Measurements from ENCODE around the gene KLF3. TPM values are rescaled to one million over a fixed set of nuclear protein-coding genes. Genes with fewer than 3 reads are reported as not detected.

The KLF3 gene
- total and polyA plus RNA-seq, 4 donors: 14.7 to 53.6 (median 39.2) TPM

- DNase-seq: no peak
- WGBS, 2 donors: 74 to 79% methylated on average over 6 of the region's 6 CpGs
Observed at GRCh38 chr4:38677441-38677840, 13.4 kb downstream of the KLF3 start.

GRCh38 chr4:38678078-38678477 lies 14.1 kb downstream of the KLF3 start:
- Histone ChIP-seq H3K27me3 (ENCODE audit: control insufficient read depth in 3 of 3, insufficient read depth in 3 of 3, low read length in 2 of 3) (no peaks in the 10 kb centered on the region), H3K9me3 (ENCODE audit: control insufficient read depth in 4 of 4, insufficient read depth in 3 of 4, low read length in 3 of 4) (no peaks in the 10 kb centered on the region), H3K27ac (ENCODE audit: low read depth in 1 of 2, low read length in 1 of 2) (peak overlapping the region; percentile 17 to 60), H3K9ac (ENCODE audit: insufficient read depth in 1 of 2, low read length in 2 of 2) (no peak overlapping the region), H3K36me3 (ENCODE audit: control insufficient read depth in 4 of 4, insufficient read depth in 4 of 4, low read length in 4 of 4) (peaks cover 6 to 14% (median 11%) of the 10 kb centered on the region in 4 donors), H3K4me1 (ENCODE audit: control insufficient read depth in 5 of 5, insufficient read depth in 5 of 5, low read length in 5 of 5) (peaks cover 11 to 39% (median 33%) of the 10 kb centered on the region in 5 donors), H3K4me3 (no peak overlapping the region)
- no peak for ATAC-seq (ENCODE audit: insufficient read depth, low FRiP score)
- no peak for TF ChIP-seq CTCF (IDR thresholded peaks at IDR 0.05; ENCODE audit: control extremely low read depth, extremely low read depth)
- 48 to 55% methylated on average over 5 of the region's 5 CpGs for WGBS, 2 donors
- DNase-seq: no peak

More at GRCh38 chr4:38677441-38677840, 13.4 kb downstream of the KLF3 start:
- ATAC-seq (ENCODE audit: insufficient read depth, low FRiP score): no peak
- TF ChIP-seq CTCF (IDR thresholded peaks at IDR 0.05; ENCODE audit: control extremely low read depth, extremely low read depth): no peak
- no peaks in the 10 kb centered on the region for H3K27me3 ChIP-seq (ENCODE audit: control insufficient read depth in 3 of 3, insufficient read depth in 3 of 3, low read length in 2 of 3)
- H3K27ac ChIP-seq (ENCODE audit: low read depth in 1 of 2, low read length in 1 of 2): no peak overlapping the region
- H3K36me3 ChIP-seq (ENCODE audit: control insufficient read depth in 4 of 4, insufficient read depth in 4 of 4, low read length in 4 of 4): peaks cover 6 to 14% (median 11%) of the 10 kb centered on the region in 4 donors
- H3K4me1 ChIP-seq (ENCODE audit: control insufficient read depth in 5 of 5, insufficient read depth in 5 of 5, low read length in 5 of 5): peaks cover 17 to 46% (median 39%) of the 10 kb centered on the region in 5 donors
- no peak overlapping the region for H3K9ac ChIP-seq (ENCODE audit: insufficient read depth in 1 of 2, low read length in 2 of 2)
- H3K4me3 ChIP-seq: no peak overlapping the region
- no peaks in the 10 kb centered on the region for H3K9me3 ChIP-seq (ENCODE audit: control insufficient read depth in 4 of 4, insufficient read depth in 3 of 4, low read length in 3 of 4)

- Histone ChIP-seq H3K27me3 (ENCODE audit: control insufficient read depth in 3 of 3, insufficient read depth in 3 of 3, low read length in 2 of 3) (no peaks in the 10 kb centered on the region), H3K27ac (ENCODE audit: low read depth in 1 of 2, low read length in 1 of 2) (no peak overlapping the region), H3K36me3 (ENCODE audit: control insufficient read depth in 4 of 4, insufficient read depth in 4 of 4, low read length in 4 of 4) (peaks cover 8 to 14% (median 14%) of the 10 kb centered on the region in 4 donors), H3K9ac (ENCODE audit: insufficient read depth in 1 of 2, low read length in 2 of 2) (no peak overlapping the region), H3K4me1 (ENCODE audit: control insufficient read depth in 5 of 5, insufficient read depth in 5 of 5, low read length in 5 of 5) (peaks cover 10 to 24% (median 18%) of the 10 kb centered on the region in 5 donors), H3K9me3 (ENCODE audit: control insufficient read depth in 4 of 4, insufficient read depth in 3 of 4, low read length in 3 of 4) (no peaks in the 10 kb centered on the region), H3K4me3 (no peak overlapping the region)
- no peak for TF ChIP-seq CTCF (IDR thresholded peaks at IDR 0.05; ENCODE audit: control extremely low read depth, extremely low read depth)
- 97 to 99% methylated on average over 8 of the region's 8 CpGs for WGBS, 2 donors
- ATAC-seq (ENCODE audit: insufficient read depth, low FRiP score) (no peak), DNase-seq (no peak)
Observed at GRCh38 chr4:38679921-38680320, 15.9 kb downstream of the KLF3 start.

Measured in lung (tissue), 12 donors.